BLaER1 (cell line): ENCODE measurements around the gene SERP2.

ENCODE experiments used
- H3K27ac ChIP-seq: shearing (Covaris generic); formaldehyde crosslinking; 2 replicates; pipeline ENCODE4 v1.8.1; 2022
- H3K27me3 ChIP-seq: shearing (Covaris generic); formaldehyde crosslinking; 2 replicates; pipeline ENCODE4 v1.8.1; 2022
- H3K36me3 ChIP-seq: shearing (Covaris generic); formaldehyde crosslinking; 2 replicates; pipeline ENCODE4 v1.8.1; 2022
- H3K4me1 ChIP-seq: shearing (Covaris generic); formaldehyde crosslinking; 2 replicates; pipeline ENCODE4 v1.8.1; 2022
- H3K4me2 ChIP-seq: shearing (Covaris generic); formaldehyde crosslinking; 2 replicates; pipeline ENCODE4 v1.8.1; 2022
- H3K4me3 ChIP-seq: shearing (Covaris generic); formaldehyde crosslinking; 2 replicates; pipeline ENCODE4 v1.8.1; 2022
- H3K9ac ChIP-seq: shearing (Covaris generic); formaldehyde crosslinking; 2 replicates; pipeline ENCODE4 v1.8.1; 2022
- H3K9me3 ChIP-seq: shearing (Covaris generic); formaldehyde crosslinking; 2 replicates; pipeline ENCODE4 v1.8.1; 2022
- H4K20me1 ChIP-seq: shearing (Covaris generic); formaldehyde crosslinking; 2 replicates; pipeline ENCODE4 v1.8.1; 2022
- Cebpa-rat ChIP-seq: shearing (Covaris generic); IDR thresholded peaks from 2 replicates; pipeline ENCODE4 v1.8.1; 2022

The SERP2 gene

DNA sequence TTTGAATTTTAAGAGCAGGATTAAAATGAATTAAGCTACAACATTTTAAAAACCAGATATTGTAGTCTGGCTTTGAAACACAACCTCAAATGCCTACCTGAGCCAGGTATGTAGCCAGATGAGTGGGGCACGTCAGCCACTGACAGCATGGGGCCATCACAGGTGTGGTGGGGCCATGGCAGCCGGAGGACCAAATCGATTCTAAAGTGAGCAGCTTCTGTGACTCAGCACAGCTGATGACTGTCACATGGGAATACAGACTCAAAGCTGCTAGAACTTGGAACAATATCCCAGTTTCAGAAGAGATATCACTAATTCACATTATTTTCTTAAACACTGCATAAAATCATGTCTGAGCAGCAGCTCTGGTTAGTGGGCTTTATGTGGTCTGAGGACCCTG is 52.8 kb downstream of the SERP2 start:
- Histone ChIP-seq H3K4me1 (peaks cover 42% of the 10 kb centered on the region), H4K20me1 (no peaks in the 10 kb centered on the region), H3K27me3 (no peaks in the 10 kb centered on the region), H3K9me3 (peaks cover 8% of the 10 kb centered on the region), H3K4me3 (no peak overlapping the region), H3K4me2 (no peak overlapping the region), H3K36me3 (no peaks in the 10 kb centered on the region), H3K27ac (no peak overlapping the region), H3K9ac (no peak overlapping the region)
- no peak for TF ChIP-seq Cebpa-rat

DNA sequence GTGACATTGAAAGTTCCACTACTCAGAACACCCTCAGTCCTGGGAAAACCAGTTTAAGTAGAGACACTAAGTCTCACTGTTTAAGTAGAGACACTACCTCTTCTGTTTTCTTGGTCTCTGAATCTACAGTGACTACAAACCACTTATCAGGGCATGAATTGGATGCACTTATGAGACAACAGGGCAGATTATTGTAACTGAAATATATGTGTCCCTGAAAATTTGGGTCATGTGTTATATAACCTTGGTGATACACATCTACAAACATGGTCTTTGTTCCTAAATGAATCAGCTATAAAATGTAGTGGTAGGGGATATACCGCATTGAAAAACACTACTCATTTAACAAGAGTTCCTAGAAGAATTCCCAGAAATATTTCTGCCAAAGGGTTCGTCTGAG is 55.7 kb downstream of the SERP2 start:
- Histone ChIP-seq H4K20me1 (peaks cover 20% of the 10 kb centered on the region), H3K4me2 (no peak overlapping the region), H3K27me3 (no peaks in the 10 kb centered on the region), H3K27ac (no peak overlapping the region), H3K4me3 (no peak overlapping the region), H3K9me3 (peaks cover 8% of the 10 kb centered on the region), H3K9ac (no peak overlapping the region), H3K4me1 (peaks cover 38% of the 10 kb centered on the region), H3K36me3 (peaks cover 19% of the 10 kb centered on the region)
- TF ChIP-seq Cebpa-rat: no peak

DNA sequence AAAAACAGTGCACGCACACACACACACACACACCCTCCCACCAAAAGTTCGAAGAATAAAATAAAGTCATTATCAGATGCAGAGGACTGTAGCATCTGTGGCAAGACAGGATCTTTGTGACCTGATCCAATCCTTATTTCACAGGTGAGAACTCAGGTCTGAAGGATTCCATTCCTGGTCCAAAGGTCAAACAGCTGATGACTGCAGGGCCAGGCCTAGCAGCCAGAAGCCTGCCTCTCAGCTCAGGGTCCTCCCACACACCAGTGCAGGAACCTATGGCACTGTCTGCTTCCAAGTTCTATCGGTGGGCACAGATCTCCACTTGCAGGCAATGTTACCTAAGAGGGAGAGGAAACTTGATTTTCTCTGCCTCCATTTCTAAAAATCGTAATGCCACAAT is 57.5 kb downstream of the SERP2 start:
- no peak overlapping the region for H3K9ac ChIP-seq
- no peak overlapping the region for H3K27ac ChIP-seq
- no peak overlapping the region for H3K4me3 ChIP-seq

DNA sequence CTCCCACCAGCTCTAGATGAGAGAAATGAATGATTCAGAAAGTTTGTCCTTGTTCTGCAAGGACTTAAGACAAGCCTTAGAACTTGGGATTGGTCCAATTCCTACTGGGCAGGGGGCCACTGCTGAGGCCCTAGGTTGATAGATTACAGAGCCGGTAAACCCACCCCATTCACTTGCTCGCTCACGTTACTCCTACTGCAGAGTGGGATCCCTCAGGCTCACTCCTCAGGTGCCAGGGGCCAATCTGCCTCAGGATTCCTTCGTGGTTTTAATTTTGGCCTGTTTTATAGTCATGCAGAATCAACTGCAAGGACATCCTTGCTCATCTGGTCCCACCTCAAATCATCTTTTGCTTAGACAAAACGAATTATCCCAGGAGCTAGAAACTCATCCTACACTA is 59.0 kb downstream of the SERP2 start:
- no peaks in the 10 kb centered on the region for H3K27me3 ChIP-seq
- peaks cover 24% of the 10 kb centered on the region for H3K36me3 ChIP-seq
- peaks cover 27% of the 10 kb centered on the region for H4K20me1 ChIP-seq
- H3K4me1 ChIP-seq: peaks cover 24% of the 10 kb centered on the region
- TF ChIP-seq Cebpa-rat: no peak
- H3K9me3 ChIP-seq: peaks cover 2% of the 10 kb centered on the region
- H3K4me2 ChIP-seq: no peak overlapping the region
- H3K27ac ChIP-seq: no peak overlapping the region
- no peak overlapping the region for H3K9ac ChIP-seq
- H3K4me3 ChIP-seq: no peak overlapping the region

More for the DNA sequence above, 57.5 kb downstream of the SERP2 start:
- Histone ChIP-seq H3K4me1 (peaks cover 25% of the 10 kb centered on the region), H3K4me2 (no peak overlapping the region), H3K27me3 (no peaks in the 10 kb centered on the region), H3K9me3 (peaks cover 8% of the 10 kb centered on the region), H4K20me1 (peaks cover 27% of the 10 kb centered on the region), H3K36me3 (peaks cover 24% of the 10 kb centered on the region)
- no peak for TF ChIP-seq Cebpa-rat

DNA sequence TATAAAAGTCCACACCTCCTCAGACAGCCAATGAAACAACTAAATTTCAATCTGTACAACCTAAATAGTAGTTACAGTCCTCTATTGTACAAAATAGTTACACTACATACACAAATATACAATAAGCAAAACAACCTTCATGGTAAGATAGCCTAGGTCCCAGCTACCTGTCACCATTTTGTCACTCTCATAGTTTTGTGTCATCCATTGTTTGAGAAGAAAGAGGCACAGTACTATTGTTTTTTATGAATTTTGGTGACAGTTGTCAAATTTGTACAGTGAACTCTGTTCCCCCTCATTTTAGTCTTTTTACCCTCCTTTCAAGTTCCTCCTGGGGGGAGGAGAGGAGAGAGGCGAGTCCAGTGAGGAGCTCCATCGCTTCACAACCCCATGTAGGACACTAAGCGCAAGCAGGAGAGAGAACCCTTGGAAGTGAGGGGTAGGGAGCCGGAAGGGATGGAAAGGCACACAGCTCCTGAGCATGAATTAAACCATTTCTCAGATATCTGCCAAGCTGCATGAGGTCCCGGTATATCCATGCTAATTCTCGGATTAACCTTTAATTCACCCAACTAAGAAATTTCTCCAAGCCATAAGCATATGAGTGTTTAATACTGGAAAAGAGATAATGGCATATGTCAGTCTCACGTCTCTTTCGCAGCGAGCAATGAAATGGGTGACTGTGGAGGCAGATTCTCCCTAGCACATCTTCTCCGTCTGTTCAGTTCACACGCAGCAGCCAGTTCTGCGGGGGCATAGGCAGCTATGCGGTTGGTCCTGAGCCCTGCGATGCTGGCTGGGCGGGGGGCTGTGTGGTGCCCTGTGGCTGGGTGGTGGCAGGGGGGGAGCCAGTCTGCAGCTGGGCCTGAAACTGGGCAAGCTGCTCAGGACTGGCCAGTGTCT is 60.5 kb downstream of the SERP2 start:
- peak overlapping the region; percentile 84 for H3K4me2 ChIP-seq
- H3K4me1 ChIP-seq: peaks cover 33% of the 10 kb centered on the region
- peak overlapping the region; percentile 99 for H3K27ac ChIP-seq
- H3K9me3 ChIP-seq: no peaks in the 10 kb centered on the region
- peaks cover 27% of the 10 kb centered on the region for H4K20me1 ChIP-seq
- peaks cover 24% of the 10 kb centered on the region for H3K36me3 ChIP-seq
- peak overlapping the region; percentile 85 for H3K4me3 ChIP-seq
- TF ChIP-seq Cebpa-rat: no peak
- H3K9ac ChIP-seq: peak overlapping the region; percentile 98
- no peaks in the 10 kb centered on the region for H3K27me3 ChIP-seq

DNA sequence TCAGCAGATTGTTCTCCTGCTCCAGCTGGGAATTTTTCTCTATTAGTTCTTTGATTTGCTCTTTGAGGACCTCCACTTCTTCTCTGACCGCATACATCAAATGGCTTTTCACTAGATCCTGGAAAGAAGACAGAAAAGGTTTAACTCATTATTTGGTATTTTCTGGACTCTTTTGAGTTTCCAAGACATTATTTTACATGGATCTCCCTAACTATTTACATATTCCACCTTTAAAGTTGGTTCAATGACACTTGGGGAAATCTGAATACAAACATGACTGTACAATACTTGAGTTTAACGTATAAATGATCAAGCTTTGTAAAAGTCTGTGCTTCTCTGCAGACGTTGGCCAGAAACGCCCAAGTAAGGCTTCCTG is 61.1 kb downstream of the SERP2 start:
- H4K20me1 ChIP-seq: peaks cover 27% of the 10 kb centered on the region
- H3K27ac ChIP-seq: peak overlapping the region; percentile 99
- H3K36me3 ChIP-seq: peaks cover 24% of the 10 kb centered on the region
- H3K4me2 ChIP-seq: peak overlapping the region; percentile 84
- H3K4me1 ChIP-seq: peaks cover 40% of the 10 kb centered on the region
- H3K9me3 ChIP-seq: no peaks in the 10 kb centered on the region
- H3K9ac ChIP-seq: peak overlapping the region; percentile 98
- H3K27me3 ChIP-seq: no peaks in the 10 kb centered on the region
- TF ChIP-seq Cebpa-rat: no peak
- peak overlapping the region; percentile 85 for H3K4me3 ChIP-seq

DNA sequence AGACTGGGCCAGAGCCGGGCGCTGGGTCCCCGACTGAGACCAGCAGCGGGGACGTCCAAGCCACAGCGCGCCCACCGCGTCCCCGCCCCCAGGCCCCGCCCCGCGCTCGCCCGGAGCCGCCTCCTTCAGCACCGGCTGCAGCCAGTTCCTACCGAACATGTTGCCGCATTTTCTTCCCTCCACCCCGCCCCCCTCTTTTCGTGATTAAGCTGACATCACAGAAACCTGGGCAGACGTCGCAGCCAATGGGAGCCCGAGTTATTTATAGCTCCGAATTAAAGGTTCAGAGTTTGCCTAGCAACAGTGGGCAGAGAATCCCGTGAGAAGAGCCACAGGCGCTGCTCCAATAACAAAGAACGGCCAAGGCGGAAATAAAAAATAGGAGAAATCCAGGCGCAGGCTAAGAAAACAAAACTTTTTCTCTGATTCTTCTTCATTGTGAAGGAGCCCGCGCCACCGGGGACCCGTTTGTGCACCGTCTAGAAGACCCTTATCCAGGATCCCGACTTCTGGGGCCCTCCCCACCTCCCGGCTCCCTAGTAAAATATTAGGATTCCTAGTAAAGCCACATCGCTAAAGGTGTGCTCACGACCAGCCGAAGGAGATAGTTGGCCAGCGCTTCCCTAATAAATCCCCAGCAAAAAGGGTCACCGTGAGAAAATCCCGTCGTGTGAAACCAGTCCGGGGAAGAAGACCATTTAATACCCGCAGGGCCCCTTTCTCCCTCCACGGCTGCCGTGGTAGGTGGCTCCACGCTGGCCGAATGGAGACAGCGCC is 61.7 kb downstream of the SERP2 start:
- peaks cover 45% of the 10 kb centered on the region for H3K4me1 ChIP-seq
- H3K4me2 ChIP-seq: peak overlapping the region; percentile 84

DNA sequence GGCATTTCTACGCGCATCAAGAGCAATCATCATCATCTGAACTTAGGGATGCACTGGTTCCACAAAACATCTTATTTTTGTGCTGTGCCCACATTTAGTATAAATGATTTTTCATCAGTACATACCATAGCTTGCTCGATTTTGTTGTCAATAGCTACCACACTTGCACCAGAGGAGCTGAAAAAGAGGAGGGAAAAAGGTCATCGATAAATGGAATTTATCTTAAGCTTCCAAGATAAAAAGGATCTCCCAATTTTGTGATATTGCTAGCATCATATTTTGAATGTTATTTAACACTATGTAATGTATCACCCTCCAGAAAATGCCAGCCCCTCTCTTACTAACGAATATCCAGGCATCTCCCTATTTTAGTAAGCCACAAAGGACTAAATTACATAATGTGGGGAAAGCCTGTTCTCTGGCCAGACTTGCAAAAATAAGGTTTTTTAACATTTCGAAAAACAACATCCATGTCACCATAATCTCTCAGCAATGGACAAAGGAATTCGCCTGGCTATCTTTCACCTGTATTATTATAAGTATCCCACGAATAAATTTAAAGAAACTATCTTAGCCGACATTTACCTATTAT is 62.4 kb downstream of the SERP2 start:
- peaks cover 46% of the 10 kb centered on the region for H3K4me1 ChIP-seq
- H3K27ac ChIP-seq: peak overlapping the region; percentile 99
- H3K4me2 ChIP-seq: peak overlapping the region; percentile 84
- no peaks in the 10 kb centered on the region for H3K9me3 ChIP-seq
- no peak for TF ChIP-seq Cebpa-rat
- peak overlapping the region; percentile 85 for H3K4me3 ChIP-seq
- H3K27me3 ChIP-seq: no peaks in the 10 kb centered on the region
- peaks cover 24% of the 10 kb centered on the region for H3K36me3 ChIP-seq
- H3K9ac ChIP-seq: peak overlapping the region; percentile 98
- peaks cover 27% of the 10 kb centered on the region for H4K20me1 ChIP-seq

More for the DNA sequence above, 61.7 kb downstream of the SERP2 start:
- Histone ChIP-seq H3K9me3 (no peaks in the 10 kb centered on the region), H3K27ac (peak overlapping the region; percentile 99), H3K27me3 (no peaks in the 10 kb centered on the region), H3K9ac (peak overlapping the region; percentile 98), H3K4me3 (peak overlapping the region; percentile 85), H4K20me1 (peaks cover 27% of the 10 kb centered on the region), H3K36me3 (peaks cover 24% of the 10 kb centered on the region)
- no peak for TF ChIP-seq Cebpa-rat

DNA sequence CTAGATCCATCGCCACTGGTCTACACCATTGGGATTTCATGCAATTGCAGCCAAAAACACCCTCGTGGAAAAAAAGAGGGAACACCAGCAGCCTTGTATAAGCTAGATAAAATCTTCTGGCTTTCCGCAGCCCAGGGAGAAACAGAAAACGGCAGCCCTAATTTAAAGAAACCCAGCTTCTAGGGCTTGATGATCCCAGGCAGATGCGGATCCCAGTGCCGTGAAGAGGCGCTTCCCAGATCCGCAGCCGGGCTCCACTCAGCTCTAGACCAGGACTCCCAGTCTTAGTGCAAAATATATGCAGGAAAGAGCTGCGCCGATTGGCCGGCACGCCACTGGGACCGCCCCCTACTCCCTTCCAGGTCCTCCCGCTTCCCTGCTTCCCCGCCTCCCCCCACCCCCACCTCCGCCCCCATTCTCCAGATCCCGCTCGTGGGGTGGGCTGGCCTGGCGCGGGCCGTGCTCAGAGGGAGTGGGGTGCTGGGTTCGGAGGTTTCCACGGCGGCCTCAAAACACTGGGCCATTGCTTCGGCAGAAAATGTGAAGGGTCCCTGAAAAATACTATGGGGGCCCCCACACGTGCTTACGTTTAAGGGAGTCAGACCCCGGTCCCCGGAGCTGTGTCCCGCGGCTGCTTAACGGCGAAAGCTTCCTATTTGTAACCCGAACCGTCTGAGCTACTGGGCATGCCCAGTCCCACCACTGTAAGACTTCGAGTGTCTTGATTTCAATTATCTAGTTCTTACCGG is 63.1 kb downstream of the SERP2 start:
- peak overlapping the region; percentile 99 for H3K27ac ChIP-seq
- peak overlapping the region; percentile 84 for H3K4me2 ChIP-seq
- peak overlapping the region; percentile 85 for H3K4me3 ChIP-seq
- H3K36me3 ChIP-seq: peaks cover 24% of the 10 kb centered on the region
- H3K4me1 ChIP-seq: peaks cover 46% of the 10 kb centered on the region
- no peaks in the 10 kb centered on the region for H3K27me3 ChIP-seq
- H3K9ac ChIP-seq: peak overlapping the region; percentile 98
- no peaks in the 10 kb centered on the region for H3K9me3 ChIP-seq
- TF ChIP-seq Cebpa-rat: no peak
- H4K20me1 ChIP-seq: peaks cover 27% of the 10 kb centered on the region
